Muscle of arm (tissue), 12 donors: ENCODE results near the gene OR51E2. TPM values are rescaled to one million over a fixed set of nuclear protein-coding genes. Genes with fewer than 3 reads are reported as not detected.

Source experiments
- DNase-seq: peaks from one replicate; pipeline ENCODE4 v3.0.0-alpha.2; 2013
- polyA plus RNA-seq, 12 donors: library from polyadenylated mRNA; unstranded; fragments of 120-200 nt; gene quantifications; one replicate each; pipeline ENCODE4 v1.2.1, GENCODE V29; 2013; ENCODE audit not compliant: insufficient read length in 12 of 12

OR51E2 gene
- polyA plus RNA-seq, 12 donors = 0.90 to 1.7 (median 1.1) TPM; not detected in 2

DNA sequence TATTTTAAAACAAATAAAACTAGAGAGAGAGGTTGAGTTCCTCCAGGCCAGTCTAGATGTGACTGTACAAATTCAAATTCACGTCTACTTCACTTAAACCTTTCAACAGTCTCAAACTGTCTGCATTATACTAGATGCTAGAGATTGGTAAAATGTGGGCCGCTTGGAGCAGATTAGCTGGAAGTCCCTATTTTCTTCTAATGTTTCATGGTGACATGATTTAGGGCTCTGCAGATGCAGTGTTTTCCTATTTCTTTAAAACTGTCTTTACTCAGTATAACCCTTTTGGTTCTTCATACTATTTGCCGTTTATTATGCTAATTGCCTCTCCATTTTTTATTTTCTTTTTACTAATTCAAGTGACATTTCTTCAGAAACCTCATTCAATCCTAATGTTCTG is 33.5 kb downstream of the OR51E2 start:
- DNase-seq = no peak

DNA sequence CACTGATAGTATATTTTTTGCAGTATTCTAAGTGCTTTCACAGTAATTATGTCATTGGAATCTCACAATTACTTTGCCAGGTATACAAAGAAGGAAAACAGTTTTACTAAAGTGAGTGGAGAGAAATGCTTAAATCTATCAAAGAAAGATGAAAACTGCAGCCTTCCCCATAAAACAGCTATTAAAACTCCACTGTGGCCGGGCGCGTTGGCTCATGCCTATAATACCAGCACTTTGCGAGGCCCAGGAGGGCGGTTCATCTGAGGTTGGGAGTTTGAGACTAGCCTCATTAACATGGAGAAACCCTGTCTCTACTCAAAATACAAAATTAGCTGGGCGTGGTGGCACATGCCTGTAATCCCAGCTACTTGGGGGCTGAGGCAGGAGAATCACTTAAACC is 34.8 kb downstream of the OR51E2 start:
- DNase-seq = no peak

- no peak for DNase-seq
These were observed 38.8 kb downstream of the OR51E2 start for GRCh38 chr11:4658629-4659445.

- DNase-seq = no peak
These were observed 42.9 kb downstream of the OR51E2 start for GRCh38 chr11:4654635-4655369.

DNA sequence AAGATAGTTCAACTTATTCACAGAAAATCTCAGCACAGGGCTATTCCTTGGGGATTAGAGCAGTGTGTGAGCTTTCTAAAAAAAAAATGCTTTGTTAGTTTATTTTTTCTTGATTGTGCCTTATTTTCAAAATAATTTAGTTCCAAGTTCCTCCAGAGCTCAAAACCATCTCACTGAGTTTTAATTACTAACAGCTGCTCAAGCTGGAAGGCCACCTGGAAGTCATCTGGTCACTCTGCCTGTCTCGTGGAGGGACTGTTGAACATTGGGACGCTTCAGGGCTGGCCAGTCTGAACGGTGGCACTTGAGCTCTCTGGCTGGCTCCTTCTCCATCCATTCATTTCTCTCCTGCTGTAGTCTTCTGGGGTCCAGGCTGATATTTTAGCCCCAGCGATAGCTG is 49.9 kb downstream of the OR51E2 start:
- DNase-seq = no peak

DNA sequence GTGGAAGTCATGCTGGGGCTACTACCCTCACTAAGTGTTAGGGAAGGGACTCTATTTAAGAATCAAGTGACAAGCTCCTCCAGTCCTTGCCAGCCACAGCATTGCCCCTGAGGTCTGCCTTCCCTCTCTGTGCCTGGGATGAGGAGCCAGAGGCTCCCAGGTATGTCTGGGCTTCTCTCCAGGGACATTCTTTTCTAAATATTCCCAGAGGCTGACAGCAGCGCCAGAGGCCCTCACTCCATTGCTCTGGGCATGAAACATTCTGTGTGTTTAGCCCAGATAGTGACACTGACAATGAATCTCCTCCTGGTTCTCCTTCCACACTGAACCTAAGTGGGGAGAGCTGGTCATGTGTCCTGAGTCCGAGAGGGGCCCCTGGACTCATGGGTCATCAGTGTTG is 51.7 kb downstream of the OR51E2 start:
- DNase-seq = no peak

- DNase-seq = no peak
These were observed 53.4 kb downstream of the OR51E2 start for GRCh38 chr11:4644233-4644632.

GRCh38 chr11:4643682-4644081 is 54.0 kb downstream of the OR51E2 start, which contains the start of gene OR51E1:
TSS of gene OR51E1 (plus strand) at chr11:4643982. CDS start at chr11:4652527, 8,545 bp downstream.
- no peak for DNase-seq

GRCh38 chr11:4643076-4643475 is 54.6 kb downstream of the OR51E2 start:
- DNase-seq = no peak

- no peak for DNase-seq
These were observed 55.6 kb downstream of the OR51E2 start for GRCh38 chr11:4642043-4642442.

- DNase-seq = no peak
These were observed 56.2 kb downstream of the OR51E2 start for GRCh38 chr11:4641501-4641900.

- DNase-seq = no peak
These were observed 57.7 kb downstream of the OR51E2 start for GRCh38 chr11:4639931-4640330.

DNA sequence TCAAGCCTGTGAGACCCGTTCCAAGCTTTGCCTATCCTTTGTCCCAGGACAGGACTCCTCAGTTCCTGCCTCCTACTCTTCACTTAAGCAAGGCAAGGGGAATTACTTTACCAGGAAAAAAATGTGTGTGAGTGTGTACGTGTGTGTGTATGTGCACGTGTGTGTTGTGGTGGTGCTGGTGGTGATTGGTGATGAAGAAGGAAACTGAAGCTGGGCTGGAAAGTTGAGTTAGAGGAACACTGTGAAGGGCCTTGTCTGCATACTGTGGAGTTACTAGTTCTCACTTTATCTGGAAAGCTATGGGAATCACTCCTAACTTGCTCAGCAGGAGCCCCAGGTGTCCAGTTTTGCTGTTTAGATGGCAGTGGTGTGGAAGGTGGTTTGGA is 60.0 kb downstream of the OR51E2 start:
- DNase-seq = no peak

DNA sequence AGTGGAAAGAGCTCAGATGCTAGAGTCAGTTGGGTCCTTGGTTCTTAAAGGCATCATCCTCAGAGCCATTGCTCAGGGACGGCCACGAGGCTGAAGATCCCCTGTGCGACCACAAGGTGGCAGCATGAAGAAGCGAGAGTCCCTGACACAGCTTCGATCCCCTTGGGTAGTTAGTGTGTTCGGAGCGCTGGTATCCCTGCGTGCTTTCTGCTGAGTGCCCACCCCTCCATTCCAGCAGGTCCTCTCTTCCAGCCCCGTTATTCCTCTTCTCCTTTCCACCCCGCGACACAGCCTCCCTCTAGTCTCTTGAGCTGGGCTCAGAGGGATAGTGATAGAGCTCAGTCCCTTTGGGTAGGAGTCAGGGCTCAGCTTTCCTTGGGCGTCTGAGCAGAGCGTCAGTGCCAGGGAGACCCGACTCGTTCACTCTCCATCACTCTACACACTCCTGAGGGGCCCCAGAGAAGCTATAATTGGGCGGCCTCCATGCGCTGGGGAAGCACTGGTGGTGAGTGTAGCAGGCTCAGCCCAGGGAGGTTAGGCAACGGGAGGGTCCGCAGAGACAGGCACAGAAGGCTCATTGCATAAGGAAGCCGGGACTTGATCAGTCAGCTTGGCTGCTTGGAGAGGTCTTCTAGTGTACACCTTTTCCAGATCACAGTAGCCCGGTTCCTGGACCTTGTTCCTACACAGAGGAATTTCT is 60.5 kb downstream of the OR51E2 start, which contains the start of gene OR51D1:
OR51D1 (plus strand) TSS at position 516 of the 700 bp plus-strand sequence. CDS start 2,314 bp downstream, outside the sequence.
- DNase-seq = peak; percentile 60

GRCh38 chr11:4636136-4636535 is 61.5 kb downstream of the OR51E2 start:
- no peak for DNase-seq

Other genes starting within 250 kb of the OR51E2 start
- gene OR52K2, start 248.6 kb downstream of the OR51E2 start, polyA plus RNA-seq = not detected
- gene OR52K1, start 215.2 kb downstream of the OR51E2 start, polyA plus RNA-seq = under 1 TPM in 9 of 12 donors, not detected in 3; 0.08 to 0.73 (median 0.32) TPM
- gene OR52M1, start 152.7 kb downstream of the OR51E2 start, polyA plus RNA-seq = not detected
- gene OR52I2, start 116.1 kb downstream of the OR51E2 start, polyA plus RNA-seq = not detected
- gene OR52I1, start 103.8 kb downstream of the OR51E2 start, polyA plus RNA-seq = under 1 TPM in 3 of 12 donors, not detected in 9; 0.05 to 0.07 (median 0.07) TPM
- 10 to 100 TPM in 3 of 12 donors, 1 to 10 TPM in 8, not detected in 1; 6.5 to 13.8 (median 8.6) TPM for gene TRIM68, start 89.6 kb downstream of the OR51E2 start, polyA plus RNA-seq
- gene OR51D1, start 60.4 kb downstream of the OR51E2 start, polyA plus RNA-seq = not detected
- gene OR51E1, start 53.9 kb downstream of the OR51E2 start, polyA plus RNA-seq = 1 to 10 TPM in 10 of 12 donors, not detected in 2; 1.5 to 3.3 (median 2.3) TPM
- under 1 TPM in 1 of 12 donors, not detected in 11; 0.32 TPM for gene MMP26, start 6.9 kb upstream of the OR51E2 start, polyA plus RNA-seq
- not detected for gene OR51F1, start 72.1 kb upstream of the OR51E2 start, polyA plus RNA-seq
- not detected for gene OR52R1, start 106.5 kb upstream of the OR51E2 start, polyA plus RNA-seq
- not detected for gene OR51F2, start 123.5 kb upstream of the OR51E2 start, polyA plus RNA-seq
- not detected for gene OR51S1, start 151.4 kb upstream of the OR51E2 start, polyA plus RNA-seq
- gene OR51T1, start 184.0 kb upstream of the OR51E2 start, polyA plus RNA-seq = not detected
- gene OR51A7, start 205.9 kb upstream of the OR51E2 start, polyA plus RNA-seq = not detected
- gene OR51G2, start 221.5 kb upstream of the OR51E2 start, polyA plus RNA-seq = not detected
- not detected for gene OR51G1, start 226.5 kb upstream of the OR51E2 start, polyA plus RNA-seq
- gene OR51A4, start 249.8 kb upstream of the OR51E2 start, polyA plus RNA-seq = not detected